Measurements from ENCODE around the gene GALNTL6. TPM values are rescaled to one million over a fixed set of nuclear protein-coding genes. Genes with fewer than 3 reads are reported as not detected.

Gene GALNTL6
- total RNA-seq, 1 donor: under 0.01 TPM

GRCh38 chr4:171932238-171932637, 119.0 kb downstream of the GALNTL6 start:
- Histone ChIP-seq H3K36me3 (ENCODE audit: insufficient read depth, low read length) (no peaks in the 10 kb centered on the region), H2AFZ (ENCODE audit: low read length) (no peak overlapping the region), H3K4me2 (ENCODE audit: insufficient read depth, low read length) (no peak overlapping the region), H3K27me3 (ENCODE audit: insufficient read depth, low read length) (no peaks in the 10 kb centered on the region), H3K27ac (ENCODE audit: low read depth, low read length) (no peak overlapping the region), H4K20me1 (ENCODE audit: insufficient read depth, low read length) (no peaks in the 10 kb centered on the region), H3K4me1 (ENCODE audit: insufficient read depth, low read length) (no peaks in the 10 kb centered on the region), H3K4me3 (ENCODE audit: insufficient read depth, low read length) (no peak overlapping the region), H3K79me2 (ENCODE audit: insufficient read depth, low read length) (no peaks in the 10 kb centered on the region), H3K9me3 (ENCODE audit: low read depth, low read length) (no peaks in the 10 kb centered on the region)
- DNase-seq (ENCODE audit: insufficient read length, low spot score, missing footprints): no peak
- no peak for TF ChIP-seq CTCF (IDR thresholded peaks at IDR 0.05; ENCODE audit: extremely low read depth, low read depth, low read length)

GRCh38 chr4:171940656-171941055, 127.5 kb downstream of the GALNTL6 start:
- Histone ChIP-seq H3K79me2 (ENCODE audit: insufficient read depth, low read length) (no peaks in the 10 kb centered on the region), H3K9me3 (ENCODE audit: low read depth, low read length) (no peaks in the 10 kb centered on the region), H2AFZ (ENCODE audit: low read length) (no peak overlapping the region), H3K27me3 (ENCODE audit: insufficient read depth, low read length) (no peaks in the 10 kb centered on the region), H3K27ac (ENCODE audit: low read depth, low read length) (no peak overlapping the region), H3K4me1 (ENCODE audit: insufficient read depth, low read length) (no peaks in the 10 kb centered on the region), H4K20me1 (ENCODE audit: insufficient read depth, low read length) (no peaks in the 10 kb centered on the region), H3K4me2 (ENCODE audit: insufficient read depth, low read length) (no peak overlapping the region), H3K4me3 (ENCODE audit: insufficient read depth, low read length) (no peak overlapping the region), H3K36me3 (ENCODE audit: insufficient read depth, low read length) (no peaks in the 10 kb centered on the region)
- no peak for DNase-seq (ENCODE audit: insufficient read length, low spot score, missing footprints)
- no peak for TF ChIP-seq CTCF (IDR thresholded peaks at IDR 0.05; ENCODE audit: extremely low read depth, low read depth, low read length)

GRCh38 chr4:171947400-171947799, 134.2 kb downstream of the GALNTL6 start:
- TF ChIP-seq CTCF (IDR thresholded peaks at IDR 0.05; ENCODE audit: extremely low read depth, low read depth, low read length): no peak
- H3K9me3 ChIP-seq (ENCODE audit: low read depth, low read length): peaks cover 2% of the 10 kb centered on the region
- H3K4me3 ChIP-seq (ENCODE audit: insufficient read depth, low read length): no peak overlapping the region
- H3K4me2 ChIP-seq (ENCODE audit: insufficient read depth, low read length): no peak overlapping the region
- H3K27me3 ChIP-seq (ENCODE audit: insufficient read depth, low read length): no peaks in the 10 kb centered on the region
- no peak overlapping the region for H2AFZ ChIP-seq (ENCODE audit: low read length)
- no peaks in the 10 kb centered on the region for H3K79me2 ChIP-seq (ENCODE audit: insufficient read depth, low read length)
- no peak for DNase-seq (ENCODE audit: insufficient read length, low spot score, missing footprints)
- H3K4me1 ChIP-seq (ENCODE audit: insufficient read depth, low read length): no peaks in the 10 kb centered on the region
- H3K36me3 ChIP-seq (ENCODE audit: insufficient read depth, low read length): no peaks in the 10 kb centered on the region
- no peak overlapping the region for H3K27ac ChIP-seq (ENCODE audit: low read depth, low read length)
- no peaks in the 10 kb centered on the region for H4K20me1 ChIP-seq (ENCODE audit: insufficient read depth, low read length)

GRCh38 chr4:171948038-171948437, 134.8 kb downstream of the GALNTL6 start:
- Histone ChIP-seq H3K4me1 (ENCODE audit: insufficient read depth, low read length) (no peaks in the 10 kb centered on the region), H3K4me2 (ENCODE audit: insufficient read depth, low read length) (no peak overlapping the region), H4K20me1 (ENCODE audit: insufficient read depth, low read length) (no peaks in the 10 kb centered on the region), H3K9me3 (ENCODE audit: low read depth, low read length) (peaks cover 2% of the 10 kb centered on the region), H3K36me3 (ENCODE audit: insufficient read depth, low read length) (no peaks in the 10 kb centered on the region), H3K27ac (ENCODE audit: low read depth, low read length) (no peak overlapping the region), H3K79me2 (ENCODE audit: insufficient read depth, low read length) (no peaks in the 10 kb centered on the region), H2AFZ (ENCODE audit: low read length) (no peak overlapping the region), H3K4me3 (ENCODE audit: insufficient read depth, low read length) (no peak overlapping the region), H3K27me3 (ENCODE audit: insufficient read depth, low read length) (no peaks in the 10 kb centered on the region)
- no peak for DNase-seq (ENCODE audit: insufficient read length, low spot score, missing footprints)
- TF ChIP-seq CTCF (IDR thresholded peaks at IDR 0.05; ENCODE audit: extremely low read depth, low read depth, low read length): no peak

All from osteoblast (primary cell).